Measurements from ENCODE around the gene FSIP1. TPM values are rescaled to one million over a fixed set of nuclear protein-coding genes. Genes with fewer than 3 reads are reported as not detected.

FSIP1 gene
- total and polyA plus RNA-seq, 2 donors from 2014 or later: 0.75 to 2.4 TPM

- intact Hi-C loops (cut with DNase I): no loop called here
- no peak for FAIRE-seq
- Histone ChIP-seq H3K4me3 (ENCODE audit: low read length in 3 of 3) (no peak overlapping the region), H3K9ac (ENCODE audit: low read length in 3 of 3) (no peak overlapping the region), H3K9me3 (ENCODE audit: control insufficient read depth in 2 of 3, insufficient read depth in 1 of 3, low read length in 3 of 3) (no peaks in the 10 kb centered on the region), H3K27ac (ENCODE audit: low read depth in 2 of 2, low read length in 2 of 2) (no peak overlapping the region), H3K27me3 (ENCODE audit: control insufficient read depth, insufficient read depth, low read length) (no peaks in the 10 kb centered on the region), H3K36me3 (ENCODE audit: control insufficient read depth in 2 of 3, insufficient read depth in 3 of 3, low read length in 3 of 3) (no peaks in the 10 kb centered on the region), H3K4me1 (ENCODE audit: control insufficient read depth in 2 of 3, insufficient read depth in 2 of 3, low read depth in 1 of 3, low read length in 3 of 3) (no peaks in the 10 kb centered on the region)
- peak in 3 of 5 donors; percentile 24 to 82 (median 48) for DNase-seq
- TF ChIP-seq CTCF (IDR thresholded peaks at IDR 0.05; ENCODE audit: borderline replicate concordance, extremely low read depth, insufficient read depth): no peak
Measured at GRCh38 chr15:39778021-39778420, 4.6 kb downstream of the FSIP1 start.

GRCh38 chr15:39777496-39777895 lies 5.1 kb downstream of the FSIP1 start:
- Histone ChIP-seq H3K9ac (ENCODE audit: low read length in 3 of 3) (no peak overlapping the region), H3K27ac (ENCODE audit: low read depth in 2 of 2, low read length in 2 of 2) (no peak overlapping the region), H3K4me3 (ENCODE audit: low read length in 3 of 3) (no peak overlapping the region), H3K4me1 (ENCODE audit: control insufficient read depth in 2 of 3, insufficient read depth in 2 of 3, low read depth in 1 of 3, low read length in 3 of 3) (no peaks in the 10 kb centered on the region), H3K36me3 (ENCODE audit: control insufficient read depth in 2 of 3, insufficient read depth in 3 of 3, low read length in 3 of 3) (no peaks in the 10 kb centered on the region), H3K9me3 (ENCODE audit: control insufficient read depth in 2 of 3, insufficient read depth in 1 of 3, low read length in 3 of 3) (no peaks in the 10 kb centered on the region), H3K27me3 (ENCODE audit: control insufficient read depth, insufficient read depth, low read length) (no peaks in the 10 kb centered on the region)
- DNase-seq (no peak), FAIRE-seq (no peak)
- TF ChIP-seq CTCF (IDR thresholded peaks at IDR 0.05; ENCODE audit: borderline replicate concordance, extremely low read depth, insufficient read depth): no peak
- intact Hi-C loops (cut with DNase I): no loop called here

GRCh38 chr15:39776068-39776467 lies 6.6 kb downstream of the FSIP1 start:
- FAIRE-seq: no peak

More at GRCh38 chr15:39776068-39776467, 6.6 kb downstream of the FSIP1 start:
- Histone ChIP-seq H3K27me3 (ENCODE audit: control insufficient read depth, insufficient read depth, low read length) (no peaks in the 10 kb centered on the region), H3K9me3 (ENCODE audit: control insufficient read depth in 2 of 3, insufficient read depth in 1 of 3, low read length in 3 of 3) (no peaks in the 10 kb centered on the region), H3K27ac (ENCODE audit: low read depth in 2 of 2, low read length in 2 of 2) (no peak overlapping the region), H3K9ac (ENCODE audit: low read length in 3 of 3) (no peak overlapping the region), H3K36me3 (ENCODE audit: control insufficient read depth in 2 of 3, insufficient read depth in 3 of 3, low read length in 3 of 3) (no peaks in the 10 kb centered on the region), H3K4me3 (ENCODE audit: low read length in 3 of 3) (no peak overlapping the region), H3K4me1 (ENCODE audit: control insufficient read depth in 2 of 3, insufficient read depth in 2 of 3, low read depth in 1 of 3, low read length in 3 of 3) (no peaks in the 10 kb centered on the region)
- intact Hi-C loops (cut with DNase I): no loop called here
- TF ChIP-seq CTCF (IDR thresholded peaks at IDR 0.05; ENCODE audit: borderline replicate concordance, extremely low read depth, insufficient read depth): no peak
- DNase-seq: no peak
